Prostate gland (tissue), 2 donors: ENCODE data around the gene SNIP1. TPM values are rescaled to one million over a fixed set of nuclear protein-coding genes. Genes with fewer than 3 reads are reported as not detected.
A peak's percentile ranks its signal among the peaks of the same experiment; 100 is the strongest.

ENCODE experiments used
- DNase-seq: peaks from one replicate; pipeline ENCODE4 v3.0.0-alpha.2; 2019; ENCODE audit warnings: low spot score
- H3K27ac ChIP-seq, 2 donors: fragments of 200-600 bp; sonication (generic); 2 replicates each; pipeline ENCODE4 v1.5.1; 2017 to 2019
- H3K27me3 ChIP-seq: fragments of 200-600 bp; sonication (generic); replicated peaks from 2 replicates; pipeline ENCODE4 v1.5.1; 2019; ENCODE audit not compliant: insufficient read depth
- H3K36me3 ChIP-seq, 2 donors: fragments of 200-600 bp; sonication (generic); 1 replicate in 1 of 2; 2 replicates in 1 of 2; pipeline versions ENCODE4 v1.5.1 to v1.8.1; 2017 to 2019
- H3K4me1 ChIP-seq: fragments of 200-600 bp; sonication (generic); replicated peaks from 2 replicates; pipeline ENCODE4 v1.5.1; 2019
- H3K4me3 ChIP-seq, 2 donors: fragments of 200-600 bp; sonication (generic); 2 replicates each; pipeline ENCODE4 v1.5.1; 2017 to 2019
- H3K9me3 ChIP-seq: fragments of 200-600 bp; sonication (generic); 2 replicates; pipeline ENCODE4 v1.5.1; 2017
- POLR2A ChIP-seq: fragments of 450-650 bp; IDR thresholded peaks from one replicate; pipeline ENCODE4 v1.6.1; 2016; ENCODE audit warnings: antibody characterized with exemption, mild to moderate bottlenecking
- POLR2AphosphoS5 ChIP-seq: sonication (generic); formaldehyde crosslinking; IDR thresholded peaks from one replicate; pipeline ENCODE4 v1.6.1; 2017; ENCODE audit warnings: antibody characterized with exemption
- WGBS: methylation state at CpG from one replicate; pipeline ENCODE4 v1.1.5; 2018; 5-methylcytosine and 5-hydroxymethylcytosine counted together
- intact Hi-C: fragments of 100-400 bp; cut with DNase I; formaldehyde crosslinking; loops from one replicate; pipeline ENCODE4 v1.14.2; 2022
- total RNA-seq, 2 donors: library from RNA; depleted of rRNA; stranded (reverse); fragments of >200 nt; gene quantifications; one replicate each; pipeline ENCODE4 v1.1.0, GENCODE V29; 2016
- TF ChIP-seq, protein P1 (sequence below), 4 experiments: fragments of 200-600 bp in 2 of 4; fragments of 450-650 bp in 2 of 4; sonication (generic) in 2 of 4; IDR thresholded peaks; 1 replicate in 3 of 4; 2 replicates in 1 of 4; pipeline ENCODE4 v1.5.1; 2016 to 2019; ENCODE audit warnings: antibody characterized with exemption in 4 of 4, mild to moderate bottlenecking in 2 of 4, moderate library complexity in 2 of 4

The SNIP1 gene
- total RNA-seq, 2 donors from 2014 or later = 27.6 to 45.7 TPM

DNA sequence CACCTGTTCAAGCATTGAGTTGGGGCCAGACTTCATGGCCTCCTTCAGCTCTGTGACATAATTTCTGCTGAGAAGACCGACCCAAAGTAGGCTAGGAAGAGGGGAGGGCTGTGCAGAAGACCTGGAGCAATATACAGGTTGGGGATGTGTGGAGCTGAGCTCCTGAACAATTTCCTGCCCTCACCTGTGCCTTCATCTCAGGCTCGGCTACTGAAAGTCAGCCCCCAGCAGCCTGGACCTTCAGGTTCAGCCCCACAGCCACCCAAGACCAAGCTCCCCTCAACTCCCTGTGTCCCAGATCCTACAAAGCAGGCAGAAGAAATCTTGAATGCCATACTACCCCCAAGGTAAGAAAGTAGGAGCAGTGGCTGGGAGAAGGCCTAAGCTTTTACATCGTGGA, 3.3 kb upstream of the SNIP1 start:
- no peak for DNase-seq
- intact Hi-C loops = loop anchor here (10.0 kb wide), 1 partner anchor 247 kb away; the partner anchor contains the start of genes C1orf122 and YRDC
- H3K9me3 ChIP-seq = no peaks in the 10 kb centered on the region
- peak overlapping the region; percentile 36 to 43 for H3K27ac ChIP-seq
- H3K36me3 ChIP-seq = no peaks in the 10 kb centered on the region
- no peaks in the 10 kb centered on the region for H3K27me3 ChIP-seq
- H3K4me1 ChIP-seq = peaks cover 10% of the 10 kb centered on the region
- peak overlapping the region; percentile 29 to 36 for H3K4me3 ChIP-seq
- 56% methylated on average over 3 of the region's 3 CpGs for WGBS
- TF ChIP-seq POLR2A = no peak
- TF ChIP-seq POLR2AphosphoS5 = no peak
- TF ChIP-seq, protein P1, sequence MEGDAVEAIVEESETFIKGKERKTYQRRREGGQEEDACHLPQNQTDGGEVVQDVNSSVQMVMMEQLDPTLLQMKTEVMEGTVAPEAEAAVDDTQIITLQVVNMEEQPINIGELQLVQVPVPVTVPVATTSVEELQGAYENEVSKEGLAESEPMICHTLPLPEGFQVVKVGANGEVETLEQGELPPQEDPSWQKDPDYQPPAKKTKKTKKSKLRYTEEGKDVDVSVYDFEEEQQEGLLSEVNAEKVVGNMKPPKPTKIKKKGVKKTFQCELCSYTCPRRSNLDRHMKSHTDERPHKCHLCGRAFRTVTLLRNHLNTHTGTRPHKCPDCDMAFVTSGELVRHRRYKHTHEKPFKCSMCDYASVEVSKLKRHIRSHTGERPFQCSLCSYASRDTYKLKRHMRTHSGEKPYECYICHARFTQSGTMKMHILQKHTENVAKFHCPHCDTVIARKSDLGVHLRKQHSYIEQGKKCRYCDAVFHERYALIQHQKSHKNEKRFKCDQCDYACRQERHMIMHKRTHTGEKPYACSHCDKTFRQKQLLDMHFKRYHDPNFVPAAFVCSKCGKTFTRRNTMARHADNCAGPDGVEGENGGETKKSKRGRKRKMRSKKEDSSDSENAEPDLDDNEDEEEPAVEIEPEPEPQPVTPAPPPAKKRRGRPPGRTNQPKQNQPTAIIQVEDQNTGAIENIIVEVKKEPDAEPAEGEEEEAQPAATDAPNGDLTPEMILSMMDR (IDR thresholded peaks at IDR 0.05) = no peak

DNA sequence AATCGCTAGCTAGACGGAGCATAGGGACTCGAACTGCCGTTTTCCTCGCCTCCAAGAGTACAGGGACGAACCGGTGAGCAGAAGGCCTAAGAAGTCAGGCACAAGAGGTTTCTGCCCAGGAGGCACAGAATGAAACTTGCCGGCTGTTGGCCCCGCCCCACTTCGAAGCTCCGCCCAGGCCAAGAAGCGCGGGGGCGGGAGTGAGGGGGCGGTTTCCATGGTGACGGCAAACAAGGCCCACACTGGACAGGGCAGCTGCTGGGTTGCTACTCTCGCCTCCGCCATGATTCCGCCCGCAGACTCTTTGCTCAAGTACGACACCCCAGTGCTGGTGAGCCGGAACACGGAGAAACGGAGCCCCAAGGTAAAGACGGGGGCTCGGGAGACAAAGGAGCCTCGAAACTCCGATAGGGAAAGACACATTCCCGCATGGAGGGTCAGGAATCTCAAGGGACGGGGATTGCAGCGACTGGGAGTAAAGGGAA, 2.7 kb upstream of the SNIP1 start, which contains the start of gene DNALI1:
Gene DNALI1, plus strand, starts transcription at position 229 of the 485 bp plus-strand sequence. Its CDS starts 55 bp downstream, at position 284.
- DNase-seq = peak; percentile 90
- TF ChIP-seq POLR2AphosphoS5 = peak; percentile 86
- TF ChIP-seq, protein P1 (IDR thresholded peaks at IDR 0.05) = no peak
- peak; percentile 9 for TF ChIP-seq POLR2A
- intact Hi-C loops = loop anchor here (10.0 kb wide), 1 partner anchor 248 kb away; the partner anchor contains the start of genes C1orf122 and YRDC
- Histone ChIP-seq H3K4me3 (peak within 1 kb of the TSS; percentile 29 to 36), H3K27ac (peak within 1 kb of the TSS; percentile 36 to 43), H3K36me3 (no peaks in the 10 kb centered on the region), H3K4me1 (peaks cover 10% of the 10 kb centered on the region), H3K9me3 (no peaks in the 10 kb centered on the region), H3K27me3 (no peaks in the 10 kb centered on the region)
- 7% methylated on average over 30 of the region's 31 CpGs for WGBS

DNA sequence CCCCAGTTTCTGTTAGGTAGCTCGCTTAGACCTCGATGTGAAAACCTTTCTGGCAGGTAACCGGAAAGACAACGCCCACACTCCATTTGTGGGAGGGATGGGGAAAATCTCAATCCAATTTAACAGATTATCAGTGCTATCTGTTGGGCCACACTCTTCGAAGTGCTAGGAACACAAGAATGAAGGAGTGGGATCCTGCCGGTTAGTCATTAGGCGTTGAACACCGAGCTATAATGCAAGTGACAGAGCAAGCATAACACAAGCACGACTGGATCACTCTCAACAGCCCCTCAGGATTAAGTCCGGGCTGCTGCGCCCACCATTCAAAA, 531 bp downstream of the SNIP1 start:
- Histone ChIP-seq H3K27ac (peak overlapping the region; percentile 76 to 82), H3K9me3 (no peaks in the 10 kb centered on the region), H3K4me3 (peak overlapping the region; percentile 89 to 93), H3K4me1 (peaks cover 10% of the 10 kb centered on the region), H3K36me3 (no peaks in the 10 kb centered on the region), H3K27me3 (no peaks in the 10 kb centered on the region)
- intact Hi-C loops = loop anchor here (10.0 kb wide), 1 partner anchor 251 kb away; the partner anchor contains the start of genes C1orf122 and YRDC
- WGBS = 1% methylated on average over 11 of the region's 11 CpGs
- no peak for DNase-seq
- TF ChIP-seq, protein P1 (IDR thresholded peaks at IDR 0.05) = no peak
- no peak for TF ChIP-seq POLR2AphosphoS5
- no peak for TF ChIP-seq POLR2A

DNA sequence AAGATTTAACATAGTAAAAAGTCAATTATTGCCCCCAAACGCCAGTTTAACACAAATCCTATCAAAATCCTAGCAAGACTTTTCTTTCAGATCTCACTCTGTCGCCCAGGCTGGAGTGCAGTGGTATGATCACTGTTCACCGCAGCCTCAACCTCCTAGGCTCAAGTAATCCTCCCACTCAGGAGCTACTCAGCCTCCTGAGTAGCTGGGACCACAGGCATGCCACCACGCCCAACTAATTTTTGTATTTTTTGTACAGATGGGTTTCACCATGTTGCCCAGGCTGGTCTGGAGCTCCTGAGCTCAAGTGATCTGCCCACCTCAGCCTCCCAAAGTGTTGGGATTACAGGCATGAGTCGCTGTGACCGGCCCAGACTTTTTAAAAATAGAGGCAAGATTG, 4.8 kb downstream of the SNIP1 start:
- intact Hi-C loops = no loop called here
- WGBS = 92% methylated on average over 6 of the region's 6 CpGs
- no peaks in the 10 kb centered on the region for H3K36me3 ChIP-seq
- H3K9me3 ChIP-seq = no peaks in the 10 kb centered on the region
- H3K4me1 ChIP-seq = peaks cover 6% of the 10 kb centered on the region
- no peak overlapping the region for H3K4me3 ChIP-seq
- TF ChIP-seq POLR2AphosphoS5 (no peak), POLR2A (no peak)
- TF ChIP-seq, protein P1 (IDR thresholded peaks at IDR 0.05) = no peak
- no peaks in the 10 kb centered on the region for H3K27me3 ChIP-seq
- DNase-seq = no peak
- H3K27ac ChIP-seq = no peak overlapping the region

DNA sequence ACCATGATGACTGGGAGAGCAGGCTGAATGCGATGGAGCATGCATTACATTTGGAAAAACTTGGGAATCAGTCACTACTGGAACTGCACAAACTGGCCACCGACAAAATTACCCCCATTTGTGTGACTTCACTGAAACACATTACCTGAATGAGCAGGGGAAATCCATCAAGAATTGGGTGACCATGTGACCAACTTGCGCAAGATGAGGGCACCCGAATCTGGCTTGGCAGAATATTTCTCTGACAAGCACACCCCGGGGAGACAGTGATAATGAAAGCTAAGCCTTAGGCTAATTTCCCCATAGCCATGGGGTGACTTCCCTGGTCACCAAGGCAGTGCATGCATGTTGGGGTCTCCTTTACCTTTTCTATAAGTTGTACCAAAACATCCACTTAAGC, 9.1 kb downstream of the SNIP1 start:
- Histone ChIP-seq H3K4me3 (no peak overlapping the region), H3K27ac (no peak overlapping the region), H3K4me1 (no peaks in the 10 kb centered on the region), H3K27me3 (no peaks in the 10 kb centered on the region), H3K36me3 (peaks cover 0 to 8% of the 10 kb centered on the region in 2 donors), H3K9me3 (no peaks in the 10 kb centered on the region)
- intact Hi-C loops = no loop called here
- no peak for DNase-seq
- 75% methylated on average over 5 of the region's 5 CpGs for WGBS
- no peak for TF ChIP-seq POLR2AphosphoS5
- no peak for TF ChIP-seq POLR2A
- TF ChIP-seq, protein P1 (IDR thresholded peaks at IDR 0.05) = no peak
